ENCODE measurements around the gene ADGRV1.

DNA sequence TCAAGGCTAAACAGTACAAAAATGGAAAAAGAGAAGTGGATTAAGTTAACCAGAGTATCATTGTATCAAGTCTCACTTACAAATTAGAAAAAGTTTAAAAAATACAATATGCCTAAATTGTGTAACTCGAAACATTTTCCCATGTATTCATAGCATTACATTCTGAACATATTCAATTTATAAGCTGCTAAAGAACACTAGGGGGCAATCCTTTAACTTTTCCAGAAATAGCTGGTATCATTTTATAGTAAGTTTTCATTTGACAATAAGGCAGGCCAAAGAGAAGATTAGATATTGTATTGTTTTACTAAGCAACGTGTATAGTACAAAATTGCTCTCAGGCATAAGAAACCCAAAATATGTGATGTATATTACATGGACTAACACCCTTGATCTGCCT lies 234.6 kb downstream of the ADGRV1 start:
- TF ChIP-seq, protein P1, sequence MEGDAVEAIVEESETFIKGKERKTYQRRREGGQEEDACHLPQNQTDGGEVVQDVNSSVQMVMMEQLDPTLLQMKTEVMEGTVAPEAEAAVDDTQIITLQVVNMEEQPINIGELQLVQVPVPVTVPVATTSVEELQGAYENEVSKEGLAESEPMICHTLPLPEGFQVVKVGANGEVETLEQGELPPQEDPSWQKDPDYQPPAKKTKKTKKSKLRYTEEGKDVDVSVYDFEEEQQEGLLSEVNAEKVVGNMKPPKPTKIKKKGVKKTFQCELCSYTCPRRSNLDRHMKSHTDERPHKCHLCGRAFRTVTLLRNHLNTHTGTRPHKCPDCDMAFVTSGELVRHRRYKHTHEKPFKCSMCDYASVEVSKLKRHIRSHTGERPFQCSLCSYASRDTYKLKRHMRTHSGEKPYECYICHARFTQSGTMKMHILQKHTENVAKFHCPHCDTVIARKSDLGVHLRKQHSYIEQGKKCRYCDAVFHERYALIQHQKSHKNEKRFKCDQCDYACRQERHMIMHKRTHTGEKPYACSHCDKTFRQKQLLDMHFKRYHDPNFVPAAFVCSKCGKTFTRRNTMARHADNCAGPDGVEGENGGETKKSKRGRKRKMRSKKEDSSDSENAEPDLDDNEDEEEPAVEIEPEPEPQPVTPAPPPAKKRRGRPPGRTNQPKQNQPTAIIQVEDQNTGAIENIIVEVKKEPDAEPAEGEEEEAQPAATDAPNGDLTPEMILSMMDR (IDR thresholded peaks at IDR 0.05) = no peak
- no peak for TF ChIP-seq POLR2A (IDR thresholded peaks at IDR 0.05)

All from thyroid gland (tissue), 4 donors.